ENCODE results near the gene PALB2.

PALB2 gene

GRCh38 chr16:23567602-23568001 is 73.5 kb downstream of the PALB2 start:
- Histone ChIP-seq H2AFZ (ENCODE audit: low read length) (no peak overlapping the region), H3K18ac (ENCODE audit: low read length) (no peak overlapping the region), H3K4ac (ENCODE audit: low read length) (no peak overlapping the region), H4K91ac (ENCODE audit: low read depth, low read length, poor library complexity) (no peak overlapping the region), H2BK120ac (ENCODE audit: low read depth, low read length) (no peak overlapping the region), H2BK15ac (ENCODE audit: low read length) (no peak overlapping the region), H3K9me3 (replicated peaks in 1 of 2; ENCODE audit: control insufficient read depth in 2 of 2, insufficient read depth in 1 of 2, low read depth in 1 of 2, low read length in 2 of 2) (no peaks in the 10 kb centered on the region), H3K27me3 (ENCODE audit: control insufficient read depth in 3 of 3, insufficient read depth in 3 of 3, low read depth in 1 of 3, low read length in 3 of 3) (no peaks in the 10 kb centered on the region), H2BK12ac (ENCODE audit: low read length) (no peak overlapping the region), H3K79me1 (ENCODE audit: low read depth, low read length) (no peaks in the 10 kb centered on the region), H3K9ac (ENCODE audit: low read depth, low read length, poor library complexity) (no peak overlapping the region), H3K36me3 (replicated peaks in 1 of 2; ENCODE audit: control insufficient read depth in 2 of 2, insufficient read depth in 2 of 2, low read length in 2 of 2) (peaks cover 50 to 100% of the 10 kb centered on the region in 2 donors), H2BK5ac (ENCODE audit: low read length) (no peak overlapping the region), H3K4me2 (ENCODE audit: insufficient read depth, low read length, poor library complexity, severe bottlenecking) (no peak overlapping the region), H4K8ac (ENCODE audit: low read depth, low read length) (no peak overlapping the region), H3K27ac (replicated peaks; ENCODE audit: low read length) (no peak overlapping the region), H3K23ac (ENCODE audit: low read depth, low read length, poor library complexity) (no peak overlapping the region), H3K14ac (ENCODE audit: low read length) (no peak overlapping the region), H2AK5ac (ENCODE audit: low read depth, low read length) (no peak overlapping the region), H3K4me1 (ENCODE audit: control insufficient read depth in 2 of 2, insufficient read depth in 1 of 2, low read depth in 1 of 2, low read length in 2 of 2) (no peaks in the 10 kb centered on the region), H3K4me3 (ENCODE audit: low read length in 2 of 2) (no peak overlapping the region)
- no CpG with 5 or more reads among the region's 3 CpGs for WGBS, 2 donors (ENCODE audit: extremely low coverage in 2 of 2, insufficient read length in 2 of 2, insufficient replicate concordance in 1 of 2)
- DNase-seq (ENCODE audit: low spot score) = no peak

- Histone ChIP-seq H3K9ac (ENCODE audit: low read depth, low read length, poor library complexity) (no peak overlapping the region), H3K4me3 (ENCODE audit: low read length in 2 of 2) (no peak overlapping the region), H3K4me1 (ENCODE audit: control insufficient read depth in 2 of 2, insufficient read depth in 1 of 2, low read depth in 1 of 2, low read length in 2 of 2) (no peaks in the 10 kb centered on the region), H2BK120ac (ENCODE audit: low read depth, low read length) (no peak overlapping the region), H2AK5ac (ENCODE audit: low read depth, low read length) (no peak overlapping the region), H3K79me1 (ENCODE audit: low read depth, low read length) (no peaks in the 10 kb centered on the region), H3K23ac (ENCODE audit: low read depth, low read length, poor library complexity) (no peak overlapping the region), H3K27ac (replicated peaks; ENCODE audit: low read length) (no peak overlapping the region), H2AFZ (ENCODE audit: low read length) (no peak overlapping the region), H3K4ac (ENCODE audit: low read length) (no peak overlapping the region), H2BK15ac (ENCODE audit: low read length) (no peak overlapping the region), H4K8ac (ENCODE audit: low read depth, low read length) (no peak overlapping the region), H3K18ac (ENCODE audit: low read length) (no peak overlapping the region), H3K36me3 (replicated peaks in 1 of 2; ENCODE audit: control insufficient read depth in 2 of 2, insufficient read depth in 2 of 2, low read length in 2 of 2) (peaks cover 51 to 100% of the 10 kb centered on the region in 2 donors), H3K27me3 (ENCODE audit: control insufficient read depth in 3 of 3, insufficient read depth in 3 of 3, low read depth in 1 of 3, low read length in 3 of 3) (no peaks in the 10 kb centered on the region), H2BK5ac (ENCODE audit: low read length) (no peak overlapping the region), H3K4me2 (ENCODE audit: insufficient read depth, low read length, poor library complexity, severe bottlenecking) (no peak overlapping the region), H2BK12ac (ENCODE audit: low read length) (no peak overlapping the region), H3K9me3 (replicated peaks in 1 of 2; ENCODE audit: control insufficient read depth in 2 of 2, insufficient read depth in 1 of 2, low read depth in 1 of 2, low read length in 2 of 2) (no peaks in the 10 kb centered on the region), H3K14ac (ENCODE audit: low read length) (no peak overlapping the region), H4K91ac (ENCODE audit: low read depth, low read length, poor library complexity) (no peak overlapping the region)
- no CpG with 5 or more reads among the region's 8 CpGs for WGBS, 2 donors (ENCODE audit: extremely low coverage in 2 of 2, insufficient read length in 2 of 2, insufficient replicate concordance in 1 of 2)
- no peak for DNase-seq (ENCODE audit: low spot score)
Measured at GRCh38 chr16:23566724-23567123, 74.4 kb downstream of the PALB2 start.

- Histone ChIP-seq H4K8ac (ENCODE audit: low read depth, low read length) (no peak overlapping the region), H3K4me3 (ENCODE audit: low read length in 2 of 2) (no peak overlapping the region), H3K4me1 (ENCODE audit: control insufficient read depth in 2 of 2, insufficient read depth in 1 of 2, low read depth in 1 of 2, low read length in 2 of 2) (no peaks in the 10 kb centered on the region), H3K27me3 (ENCODE audit: control insufficient read depth in 3 of 3, insufficient read depth in 3 of 3, low read depth in 1 of 3, low read length in 3 of 3) (no peaks in the 10 kb centered on the region), H3K79me1 (ENCODE audit: low read depth, low read length) (no peaks in the 10 kb centered on the region), H3K14ac (ENCODE audit: low read length) (no peak overlapping the region), H2BK12ac (ENCODE audit: low read length) (no peak overlapping the region), H2AFZ (ENCODE audit: low read length) (no peak overlapping the region), H2BK120ac (ENCODE audit: low read depth, low read length) (no peak overlapping the region), H3K27ac (replicated peaks; ENCODE audit: low read length) (no peak overlapping the region), H3K4me2 (ENCODE audit: insufficient read depth, low read length, poor library complexity, severe bottlenecking) (no peak overlapping the region), H3K18ac (ENCODE audit: low read length) (no peak overlapping the region), H4K91ac (ENCODE audit: low read depth, low read length, poor library complexity) (no peak overlapping the region), H3K9me3 (replicated peaks in 1 of 2; ENCODE audit: control insufficient read depth in 2 of 2, insufficient read depth in 1 of 2, low read depth in 1 of 2, low read length in 2 of 2) (no peaks in the 10 kb centered on the region), H2BK15ac (ENCODE audit: low read length) (no peak overlapping the region), H3K36me3 (replicated peaks in 1 of 2; ENCODE audit: control insufficient read depth in 2 of 2, insufficient read depth in 2 of 2, low read length in 2 of 2) (peaks cover 51 to 100% of the 10 kb centered on the region in 2 donors), H3K23ac (ENCODE audit: low read depth, low read length, poor library complexity) (no peak overlapping the region), H2BK5ac (ENCODE audit: low read length) (no peak overlapping the region), H3K4ac (ENCODE audit: low read length) (no peak overlapping the region), H3K9ac (ENCODE audit: low read depth, low read length, poor library complexity) (no peak overlapping the region), H2AK5ac (ENCODE audit: low read depth, low read length) (no peak overlapping the region)
- WGBS, 2 donors (ENCODE audit: extremely low coverage in 2 of 2, insufficient read length in 2 of 2, insufficient replicate concordance in 1 of 2) = no CpG with 5 or more reads among the region's 9 CpGs
- DNase-seq (ENCODE audit: low spot score) = no peak
Measured at GRCh38 chr16:23564575-23565363, 76.3 kb downstream of the PALB2 start.

- Histone ChIP-seq H2AFZ (ENCODE audit: low read length) (no peak overlapping the region), H3K9me3 (replicated peaks in 1 of 2; ENCODE audit: control insufficient read depth in 2 of 2, insufficient read depth in 1 of 2, low read depth in 1 of 2, low read length in 2 of 2) (no peaks in the 10 kb centered on the region), H3K79me1 (ENCODE audit: low read depth, low read length) (no peaks in the 10 kb centered on the region), H3K27ac (replicated peaks; ENCODE audit: low read length) (no peak overlapping the region), H3K4ac (ENCODE audit: low read length) (no peak overlapping the region), H4K8ac (ENCODE audit: low read depth, low read length) (no peak overlapping the region), H3K18ac (ENCODE audit: low read length) (no peak overlapping the region), H4K91ac (ENCODE audit: low read depth, low read length, poor library complexity) (no peak overlapping the region), H3K4me3 (ENCODE audit: low read length in 2 of 2) (no peak overlapping the region), H3K27me3 (ENCODE audit: control insufficient read depth in 3 of 3, insufficient read depth in 3 of 3, low read depth in 1 of 3, low read length in 3 of 3) (no peaks in the 10 kb centered on the region), H3K36me3 (replicated peaks in 1 of 2; ENCODE audit: control insufficient read depth in 2 of 2, insufficient read depth in 2 of 2, low read length in 2 of 2) (peaks cover 55 to 94% of the 10 kb centered on the region in 2 donors), H2BK15ac (ENCODE audit: low read length) (no peak overlapping the region), H2BK120ac (ENCODE audit: low read depth, low read length) (no peak overlapping the region), H2BK5ac (ENCODE audit: low read length) (no peak overlapping the region), H3K9ac (ENCODE audit: low read depth, low read length, poor library complexity) (no peak overlapping the region), H3K4me1 (ENCODE audit: control insufficient read depth in 2 of 2, insufficient read depth in 1 of 2, low read depth in 1 of 2, low read length in 2 of 2) (no peaks in the 10 kb centered on the region), H3K23ac (ENCODE audit: low read depth, low read length, poor library complexity) (no peak overlapping the region), H3K4me2 (ENCODE audit: insufficient read depth, low read length, poor library complexity, severe bottlenecking) (no peak overlapping the region), H2BK12ac (ENCODE audit: low read length) (no peak overlapping the region), H3K14ac (ENCODE audit: low read length) (no peak overlapping the region), H2AK5ac (ENCODE audit: low read depth, low read length) (no peak overlapping the region)
- WGBS, 2 donors (ENCODE audit: extremely low coverage in 2 of 2, insufficient read length in 2 of 2, insufficient replicate concordance in 1 of 2) = no CpG with 5 or more reads among the region's 6 CpGs
- DNase-seq (ENCODE audit: low spot score) = no peak
Measured at GRCh38 chr16:23563186-23563585, 77.9 kb downstream of the PALB2 start.
